RCC 7860 (cell line): Measurements from ENCODE around the gene BRAT1.
A peak's percentile ranks its signal among the peaks of the same experiment; 100 is the strongest.

Experiments
- DNase-seq: peaks from one replicate; pipeline ENCODE4 v3.0.0-alpha.2; 2015; ENCODE audit warnings: low spot score
- FAIRE-seq: peaks from 2 replicates; lab custom pipeline; 2012; peaks lifted over from hg19 to GRCh38; lab: Jason Lieb, UNC

Gene BRAT1

DNA sequence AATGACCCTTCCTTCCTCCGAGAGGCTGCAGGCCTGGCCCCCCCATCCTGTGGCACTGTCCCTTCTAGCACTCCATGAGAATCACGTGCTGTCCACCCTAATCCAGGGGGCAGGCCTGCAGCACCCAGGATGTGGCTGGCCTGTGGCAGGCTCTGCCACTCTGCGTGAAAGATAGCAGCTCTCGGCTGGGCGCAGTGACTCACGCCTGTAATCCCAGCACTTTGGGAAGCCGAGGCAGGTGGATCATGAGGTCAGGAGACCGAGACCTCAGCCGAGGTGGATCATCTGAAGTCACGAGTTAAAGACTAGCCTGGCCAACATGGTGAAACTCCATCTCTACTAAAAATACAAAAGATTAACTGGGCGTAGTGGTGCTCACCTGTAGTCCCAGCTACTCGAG lies 54.6 kb downstream of the BRAT1 start:
- FAIRE-seq: peak; percentile 62
- DNase-seq: peak; percentile 54

DNA sequence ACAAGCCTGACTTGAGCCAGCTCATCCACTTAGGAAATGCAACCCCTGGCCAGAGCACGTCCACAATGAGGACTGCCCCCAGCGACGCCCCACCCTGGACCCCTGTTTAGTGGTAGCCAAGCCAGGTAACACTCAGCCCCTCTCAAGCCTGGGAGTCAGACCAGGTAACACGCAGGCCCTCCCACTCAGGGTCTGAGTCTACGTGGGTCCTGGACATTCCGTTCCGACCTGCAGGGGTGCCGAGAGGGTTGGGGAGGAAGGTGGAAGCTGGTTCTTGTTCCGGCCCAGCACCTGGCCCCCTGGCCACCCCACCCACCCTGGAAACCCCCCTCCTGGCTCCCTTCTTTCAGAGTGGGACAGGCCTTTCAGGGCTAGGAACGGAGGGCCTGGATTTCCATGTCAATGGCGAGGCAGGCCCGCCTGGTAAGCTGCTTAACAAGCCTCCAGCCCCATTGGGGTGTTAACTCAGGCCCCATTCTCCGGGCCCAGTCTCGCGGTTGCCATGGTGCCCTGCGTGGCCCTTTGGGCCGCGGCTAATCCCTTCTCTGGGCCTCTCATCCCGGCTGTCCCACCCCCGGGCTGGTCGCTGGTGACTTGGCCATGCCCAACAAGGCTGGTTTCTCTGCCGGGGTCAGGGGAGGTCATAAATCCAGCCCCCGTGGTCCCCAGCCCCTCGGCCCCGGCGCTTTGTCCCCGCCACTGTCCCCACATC lies 55.4 kb downstream of the BRAT1 start:
- no peak for DNase-seq
- FAIRE-seq: no peak

GRCh38 chr7:2499181-2499580 lies 56.1 kb downstream of the BRAT1 start:
- DNase-seq: no peak
- FAIRE-seq: no peak

- DNase-seq (no peak), FAIRE-seq (no peak)
Measured at GRCh38 chr7:2498708-2499107, 56.6 kb downstream of the BRAT1 start.

GRCh38 chr7:2497500-2498336 lies 57.6 kb downstream of the BRAT1 start:
- no peak for FAIRE-seq
- DNase-seq: no peak

DNA sequence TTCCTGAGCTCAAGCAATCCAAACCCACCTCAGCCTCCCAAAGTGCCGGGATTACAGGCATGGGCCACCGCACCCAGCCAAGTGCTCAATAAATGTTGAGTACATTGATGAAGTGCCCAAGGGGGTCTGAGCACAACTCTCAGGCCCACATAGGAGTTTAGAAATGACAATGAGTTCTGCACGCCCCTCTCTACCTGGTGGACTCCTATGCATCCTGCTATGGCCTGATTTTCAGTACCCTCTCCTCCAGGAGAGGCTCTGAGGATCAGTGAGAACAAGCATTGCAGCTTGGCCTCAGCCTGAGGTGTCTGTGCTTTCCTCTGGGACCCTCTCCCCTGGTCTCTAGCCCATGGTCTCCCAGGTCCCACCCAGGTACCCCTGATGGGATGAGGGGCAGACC lies 58.3 kb downstream of the BRAT1 start:
- FAIRE-seq (no peak), DNase-seq (no peak)

GRCh38 chr7:2496375-2496774 lies 58.9 kb downstream of the BRAT1 start:
- no peak for DNase-seq
- FAIRE-seq: no peak

DNA sequence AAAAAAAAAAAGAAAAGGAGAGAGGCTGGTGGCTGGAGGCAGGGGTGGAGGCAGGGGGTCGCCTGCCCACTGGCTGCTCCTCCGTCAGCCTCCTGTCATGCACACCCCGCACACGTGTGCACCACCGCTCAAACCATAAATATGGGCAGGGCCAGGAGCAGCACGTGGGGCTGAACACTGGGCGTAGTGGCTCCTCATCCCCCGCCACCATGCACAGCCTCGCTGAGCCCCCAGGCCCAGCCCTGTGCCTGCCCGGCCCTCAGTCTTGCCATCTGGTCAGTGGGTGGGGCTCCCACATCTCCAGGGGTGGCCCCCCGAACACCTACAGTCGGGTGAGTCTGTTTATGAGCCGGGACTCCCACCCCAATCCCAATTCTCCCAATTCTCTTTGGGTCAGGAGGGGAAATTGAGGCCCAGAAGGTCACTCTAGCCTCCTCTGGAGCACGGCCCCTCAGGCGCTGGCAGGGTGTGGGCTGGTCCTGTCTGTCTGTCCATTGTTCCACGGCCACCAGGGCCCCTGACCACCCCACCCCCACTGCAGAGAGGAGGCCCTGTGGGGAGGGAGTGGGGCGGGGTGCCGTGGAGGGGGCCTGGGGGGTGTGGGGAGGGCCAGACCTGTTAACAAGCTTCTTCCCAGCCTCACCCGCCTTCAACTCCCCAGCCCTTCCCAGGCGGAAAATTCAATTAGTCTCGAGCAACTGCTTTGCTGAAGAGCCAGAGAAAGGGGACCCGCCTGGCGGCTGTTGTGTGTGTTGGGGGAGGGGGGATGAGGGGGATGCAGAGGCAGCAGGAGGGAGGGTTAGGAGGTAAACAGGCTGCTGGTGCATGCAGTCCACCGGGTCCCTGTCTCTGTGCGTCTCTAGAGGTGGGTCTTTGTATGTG lies 59.7 kb downstream of the BRAT1 start:
- no peak for FAIRE-seq
- no peak for DNase-seq

- DNase-seq (no peak), FAIRE-seq (no peak)
Measured at GRCh38 chr7:2494191-2495130, 60.9 kb downstream of the BRAT1 start.

- no peak for DNase-seq
- FAIRE-seq: no peak
Measured at GRCh38 chr7:2493205-2494164, 61.8 kb downstream of the BRAT1 start.

GRCh38 chr7:2492038-2492437 lies 63.3 kb downstream of the BRAT1 start:
- DNase-seq (no peak), FAIRE-seq (no peak)

DNA sequence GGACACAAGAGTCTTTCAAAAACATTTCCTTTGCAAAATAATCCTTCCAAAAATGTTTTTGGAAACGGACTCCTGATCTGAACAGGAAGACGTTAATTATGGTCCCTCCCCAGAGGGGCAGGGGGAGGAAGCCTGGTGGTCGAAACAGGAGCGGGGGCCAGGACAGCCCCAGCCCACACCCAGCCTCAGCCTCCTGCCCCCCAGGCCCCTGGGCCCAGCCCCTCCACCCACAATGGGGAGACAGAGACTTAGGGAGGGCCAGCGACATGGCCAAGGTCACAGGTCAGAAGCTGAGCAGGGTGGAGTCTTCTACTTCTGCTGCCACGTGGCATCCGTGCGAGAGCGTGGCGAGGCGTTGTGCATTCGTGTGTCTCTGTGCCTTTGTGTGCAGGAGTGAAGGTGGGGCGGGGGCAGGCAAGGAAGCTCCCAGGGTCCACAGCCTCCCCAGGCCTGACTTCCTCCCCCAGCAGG lies 65.1 kb downstream of the BRAT1 start:
- DNase-seq (no peak), FAIRE-seq (no peak)

DNA sequence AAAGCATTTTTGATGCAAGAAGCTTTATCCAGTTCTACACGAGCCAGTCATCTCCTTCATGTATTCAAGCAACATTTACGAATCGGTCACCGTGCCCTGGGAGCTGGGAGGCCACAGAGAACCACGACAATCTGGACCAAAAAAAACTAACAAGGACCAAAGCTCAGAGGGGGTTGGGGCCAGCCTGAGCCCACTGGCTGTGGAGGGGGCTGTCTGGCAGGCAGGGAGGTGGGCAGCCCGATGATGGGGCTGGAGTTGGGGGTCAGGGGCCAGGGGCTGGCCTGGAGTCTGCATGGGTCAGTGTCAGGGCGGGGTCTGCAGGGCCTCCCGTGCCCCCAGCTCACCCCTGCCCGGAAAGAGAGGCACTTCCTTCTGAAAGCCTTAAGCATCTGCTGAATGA lies 66.6 kb downstream of the BRAT1 start:
- no peak for DNase-seq
- FAIRE-seq: no peak

DNA sequence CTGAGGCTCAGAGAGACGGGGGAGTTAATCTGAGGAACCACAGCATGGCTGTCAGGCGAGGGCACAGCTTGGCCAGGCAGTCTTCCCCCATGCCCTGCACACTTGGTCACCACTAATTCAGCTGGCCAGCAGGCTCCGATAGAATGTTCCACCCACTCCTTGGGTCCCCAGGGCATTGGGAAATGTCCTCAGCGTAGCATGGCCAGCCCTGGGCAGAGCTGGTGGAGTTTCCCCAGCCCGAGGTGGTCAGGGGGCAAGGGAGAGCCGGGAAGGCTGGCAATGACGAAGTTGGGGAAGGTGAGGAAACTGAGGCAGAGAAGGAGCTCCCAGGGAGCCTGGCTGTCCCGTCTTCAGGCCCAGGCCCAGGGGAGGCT lies 67.1 kb downstream of the BRAT1 start:
- no peak for DNase-seq
- no peak for FAIRE-seq
